H9 (cell line): ENCODE results near the gene CSRP1. TPM values are rescaled to one million over a fixed set of nuclear protein-coding genes. Genes with fewer than 3 reads are reported as not detected.

Experiments
- DNase-seq: peaks from one replicate; pipeline ENCODE4 v3.0.0-alpha.2; 2017
- H2AFZ ChIP-seq: one replicate; pipeline ENCODE4 v1.6.1; 2013; ENCODE audit warnings: mild to moderate bottlenecking, low read length, control low read depth, moderate library complexity
- H2AK5ac ChIP-seq: 2 replicates; pipeline ENCODE4 v1.6.1; 2013; ENCODE audit warnings: low read length, control low read depth, mixed read lengths; ENCODE audit not compliant: insufficient read length
- H2BK120ac ChIP-seq: one replicate; pipeline ENCODE4 v1.6.1; 2013; ENCODE audit warnings: low read depth, mild to moderate bottlenecking, low read length, control low read depth, inconsistent platforms; ENCODE audit not compliant: poor library complexity, severe bottlenecking
- H2BK12ac ChIP-seq: 2 replicates; pipeline ENCODE4 v1.6.1; 2013; ENCODE audit warnings: low read length, control low read depth, mixed read lengths, low read depth; ENCODE audit not compliant: insufficient read length
- H2BK15ac ChIP-seq: 2 replicates; pipeline ENCODE4 v1.6.1; 2013; ENCODE audit warnings: low read depth, low read length, control low read depth
- H2BK20ac ChIP-seq: one replicate; pipeline ENCODE4 v1.6.1; 2013; ENCODE audit warnings: low read depth, mild to moderate bottlenecking, low read length, control low read depth, inconsistent platforms; ENCODE audit not compliant: poor library complexity, severe bottlenecking
- H2BK5ac ChIP-seq: 2 replicates; pipeline ENCODE4 v1.6.1; 2013; ENCODE audit warnings: low read length, control low read depth, mixed read lengths; ENCODE audit not compliant: insufficient read length
- H3K14ac ChIP-seq: 2 replicates; pipeline ENCODE4 v1.6.1; 2013; ENCODE audit warnings: low read length, control low read depth; ENCODE audit not compliant: insufficient read depth
- H3K18ac ChIP-seq: 2 replicates; pipeline ENCODE4 v1.6.1; 2013; ENCODE audit warnings: low read depth, mild to moderate bottlenecking, mixed read lengths, low read length, control low read depth; ENCODE audit not compliant: insufficient read length
- H3K23ac ChIP-seq: 2 replicates; pipeline ENCODE4 v1.6.1; 2013; ENCODE audit warnings: low read length, control low read depth, mixed read lengths, low read depth; ENCODE audit not compliant: insufficient read length
- H3K23me2 ChIP-seq: 2 replicates; pipeline ENCODE4 v1.6.1; 2013; ENCODE audit warnings: low read depth, mild to moderate bottlenecking, mixed read lengths, low read length, control low read depth; ENCODE audit not compliant: insufficient read length, poor library complexity, severe bottlenecking
- H3K27ac ChIP-seq: 2 replicates; pipeline ENCODE4 v1.5.1; 2013; ENCODE audit warnings: low read length, control low read depth, mixed read lengths, low read depth; ENCODE audit not compliant: insufficient read length
- H3K27me3 ChIP-seq: 2 replicates; pipeline ENCODE4 v1.6.1; 2013; ENCODE audit warnings: low read length, control low read depth, inconsistent platforms; ENCODE audit not compliant: insufficient read depth
- H3K4ac ChIP-seq: 2 replicates; pipeline ENCODE4 v1.6.1; 2013; ENCODE audit warnings: low read depth, mild to moderate bottlenecking, control low read depth, inconsistent platforms, low read length, moderate library complexity
- H3K4me1 ChIP-seq: 2 replicates; pipeline ENCODE4 v1.6.1; 2013; ENCODE audit warnings: low read length, control low read depth, inconsistent platforms; ENCODE audit not compliant: insufficient read depth
- H3K4me2 ChIP-seq: 2 replicates; pipeline ENCODE4 v1.6.1; 2013; ENCODE audit warnings: low read length, control low read depth, mixed read lengths; ENCODE audit not compliant: insufficient read length, insufficient read depth
- H3K56ac ChIP-seq: 2 replicates; pipeline ENCODE4 v1.6.1; 2013; ENCODE audit warnings: low read depth, mild to moderate bottlenecking, mixed read lengths, low read length, control low read depth; ENCODE audit not compliant: insufficient read length
- H3K79me1 ChIP-seq: 2 replicates; pipeline ENCODE4 v1.6.1; 2013; ENCODE audit warnings: low read depth, mild to moderate bottlenecking, moderate library complexity, low read length, control low read depth, inconsistent platforms; ENCODE audit not compliant: insufficient read depth, poor library complexity, severe bottlenecking
- H3K79me2 ChIP-seq: 2 replicates; pipeline ENCODE4 v1.6.1; 2013; ENCODE audit warnings: low read length, control low read depth, inconsistent platforms; ENCODE audit not compliant: insufficient read depth
- H3K9ac ChIP-seq: 2 replicates; pipeline ENCODE4 v1.6.1; 2013; ENCODE audit warnings: low read length, control low read depth, mixed read lengths; ENCODE audit not compliant: insufficient read length; ENCODE audit errors: extremely low read depth
- H3K9me3 ChIP-seq: one replicate; pipeline ENCODE4 v1.6.1; 2013; ENCODE audit warnings: low read depth, low read length, inconsistent platforms; ENCODE audit not compliant: control insufficient read depth
- H3T11ph ChIP-seq: one replicate; pipeline ENCODE4 v1.6.1; 2013; ENCODE audit warnings: mild to moderate bottlenecking, low read length, control low read depth, inconsistent platforms
- H4K20me1 ChIP-seq: one replicate; pipeline ENCODE4 v1.6.1; 2013; ENCODE audit not compliant: control insufficient read depth, insufficient read length, insufficient read depth
- H4K5ac ChIP-seq: 2 replicates; pipeline ENCODE4 v1.6.1; 2013; ENCODE audit warnings: low read depth, mild to moderate bottlenecking, mixed read lengths, low read length, control low read depth; ENCODE audit not compliant: insufficient read length
- H4K8ac ChIP-seq: replicated peaks from 2 replicates; pipeline ENCODE4 v1.6.1; 2013; ENCODE audit warnings: low read length, control low read depth, mixed read lengths, low read depth; ENCODE audit not compliant: insufficient read length
- H4K91ac ChIP-seq: 2 replicates; pipeline ENCODE4 v1.6.1; 2013; ENCODE audit warnings: low read depth, mild to moderate bottlenecking, moderate library complexity, mixed read lengths, low read length, control low read depth; ENCODE audit not compliant: insufficient read length
- H3K27ac Mint-ChIP-seq, 3 experiments: 2 replicates in 2 of 3; 3 replicates in 1 of 3; pipeline ENCODE4 v1.8.0; 2020 to 2021; ENCODE audit warnings: mixed read lengths in 3 of 3, mild to moderate bottlenecking in 1 of 3, moderate library complexity in 1 of 3
- H3K27me3 Mint-ChIP-seq: 2 replicates; pipeline ENCODE4 v1.8.0; 2021; ENCODE audit warnings: low read depth, mild to moderate bottlenecking, moderate library complexity, mixed read lengths
- H3K36me3 Mint-ChIP-seq, 3 experiments: 2 replicates in 2 of 3; 3 replicates in 1 of 3; pipeline ENCODE4 v1.8.0; 2020 to 2021; ENCODE audit warnings: low read depth in 3 of 3, mixed read lengths in 3 of 3; ENCODE audit not compliant: insufficient read depth in 1 of 3
- H3K4me1 Mint-ChIP-seq, 2 experiments: 2 replicates each; pipeline ENCODE4 v1.8.0; 2020; ENCODE audit warnings: mixed read lengths in 2 of 2
- H3K4me3 Mint-ChIP-seq, 2 experiments: 2 replicates in 1 of 2; 3 replicates in 1 of 2; pipeline ENCODE4 v1.8.0; 2020 to 2021; ENCODE audit warnings: mild to moderate bottlenecking in 2 of 2, mixed read lengths in 2 of 2, moderate library complexity in 1 of 2
- H3K9me3 Mint-ChIP-seq, 2 experiments: 2 replicates in 1 of 2; 3 replicates in 1 of 2; pipeline ENCODE4 v1.8.0; 2020; ENCODE audit warnings: mild to moderate bottlenecking in 2 of 2, mixed read lengths in 2 of 2, moderate library complexity in 1 of 2
- CTCF ChIP-seq: fragments of 200-600 bp; sonication (generic); conservative IDR thresholded peaks from 3 replicates; pipeline ENCODE4 v1.8.0; 2021; ENCODE audit warnings: antibody characterized with exemption, mild to moderate bottlenecking
- WGBS: extraction: QIAGEN DNeasy Blood & Tissue Kit; methylation state at CpG from one replicate; pipeline ENCODE4 v1.1.7; 2013; ENCODE audit warnings: missing lambda C conversion rate, low lambda C conversion rate, mixed read lengths; ENCODE audit not compliant: insufficient read length; ENCODE audit errors: extremely low coverage; 5-methylcytosine and 5-hydroxymethylcytosine counted together
- total RNA-seq: library from RNA; stranded (reverse); gene quantifications from 2 replicates; pipeline ENCODE4 v1.2.1, GENCODE V29; 2021

Gene CSRP1
- total RNA-seq, 1 experiment from 2014 or later = 0.44 TPM

- Mint-ChIP-seq H3K4me3 (no peak overlapping the region), H3K27me3 (peaks cover 2% of the 10 kb centered on the region; the same call in 1 of the 2 replicates), H3K36me3 (no peaks in the 10 kb centered on the region), H3K9me3 (no peaks in the 10 kb centered on the region), H3K27ac (no peak overlapping the region), H3K4me1 (peaks cover 28 to 32% of the 10 kb centered on the region in 2 experiments)
- H3T11ph ChIP-seq = no peak overlapping the region
- no CpG with 5 or more reads among the region's 2 CpGs for WGBS
- no peak overlapping the region for H3K4me2 ChIP-seq
- H3K79me2 ChIP-seq = no peaks in the 10 kb centered on the region
- H3K4ac ChIP-seq = no peak overlapping the region
- H4K8ac ChIP-seq = no peak overlapping the region
- H2BK120ac ChIP-seq = no peak overlapping the region
- no peak overlapping the region for H2BK20ac ChIP-seq
- H3K27ac ChIP-seq = no peak overlapping the region
- no peak overlapping the region for H2AK5ac ChIP-seq
- no peak for DNase-seq
- H3K27me3 ChIP-seq = peaks cover 4% of the 10 kb centered on the region; the same call in 1 of the 2 replicates
- H3K79me1 ChIP-seq = no peaks in the 10 kb centered on the region
- H2BK5ac ChIP-seq = no peak overlapping the region
- no peak overlapping the region for H2AFZ ChIP-seq
- no peak overlapping the region for H4K5ac ChIP-seq
- no peak overlapping the region for H3K14ac ChIP-seq
- H3K23ac ChIP-seq = no peak overlapping the region
- no peaks in the 10 kb centered on the region for H4K20me1 ChIP-seq
- no peak overlapping the region for H3K18ac ChIP-seq
- no peak overlapping the region for H2BK15ac ChIP-seq
- H3K9ac ChIP-seq = no peak overlapping the region
- H3K9me3 ChIP-seq = no peaks in the 10 kb centered on the region
- H3K56ac ChIP-seq = no peak overlapping the region
- TF ChIP-seq CTCF = no peak
- H3K23me2 ChIP-seq = peaks cover 8% of the 10 kb centered on the region
- H3K4me1 ChIP-seq = no peaks in the 10 kb centered on the region; the same call in 1 of the 2 replicates
- no peak overlapping the region for H2BK12ac ChIP-seq
- H4K91ac ChIP-seq = no peak overlapping the region
Measured at GRCh38 chr1:201508809-201509208, 1.9 kb upstream of the CSRP1 start.
